ENCODE measurements around the gene DBF4B. TPM values are rescaled to one million over a fixed set of nuclear protein-coding genes. Genes with fewer than 3 reads are reported as not detected.

The DBF4B gene
- total and polyA plus RNA-seq, 2 of the 13 experiments (the other 11 are each of a cell fraction or from before 2014, with no cell fraction given): 11.7 to 13.2 TPM

DNA sequence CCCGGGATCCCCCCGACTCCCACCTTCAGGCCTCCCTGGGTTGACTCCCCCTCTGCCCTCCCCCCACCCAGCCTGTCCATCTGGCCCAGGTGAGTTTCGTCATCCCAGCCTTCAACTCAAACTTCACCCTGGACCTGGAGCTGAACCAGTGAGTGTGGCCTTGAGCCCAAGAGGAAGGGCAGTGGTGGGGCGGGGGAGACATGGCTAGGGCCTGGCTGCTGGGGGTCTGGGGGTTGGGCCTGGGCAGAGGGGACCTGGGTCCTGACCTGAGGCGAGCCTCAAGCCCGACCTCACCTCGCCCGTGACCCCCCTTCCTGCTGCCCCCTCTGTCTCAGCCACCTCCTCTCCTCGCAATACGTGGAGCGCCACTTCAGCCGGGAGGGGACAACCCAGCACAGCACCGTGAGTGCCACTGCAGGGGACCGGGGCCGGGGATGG is 61.2 kb downstream of the DBF4B start (continued):
- TF ChIP-seq, protein P1, sequence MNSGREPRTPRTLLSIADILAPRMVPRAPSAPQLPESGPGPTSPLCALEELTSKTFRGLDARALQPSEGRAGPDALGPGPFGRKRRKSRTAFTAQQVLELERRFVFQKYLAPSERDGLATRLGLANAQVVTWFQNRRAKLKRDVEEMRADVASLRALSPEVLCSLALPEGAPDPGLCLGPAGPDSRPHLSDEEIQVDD (CRISPR knock-in tag; IDR thresholded peaks at IDR 0.05; ENCODE audit: borderline replicate concordance): no peak
- no peak for TF ChIP-seq MIER3 (CRISPR knock-in tag; IDR thresholded peaks at IDR 0.05; ENCODE audit: borderline replicate concordance)
- TF ChIP-seq, protein P2, sequence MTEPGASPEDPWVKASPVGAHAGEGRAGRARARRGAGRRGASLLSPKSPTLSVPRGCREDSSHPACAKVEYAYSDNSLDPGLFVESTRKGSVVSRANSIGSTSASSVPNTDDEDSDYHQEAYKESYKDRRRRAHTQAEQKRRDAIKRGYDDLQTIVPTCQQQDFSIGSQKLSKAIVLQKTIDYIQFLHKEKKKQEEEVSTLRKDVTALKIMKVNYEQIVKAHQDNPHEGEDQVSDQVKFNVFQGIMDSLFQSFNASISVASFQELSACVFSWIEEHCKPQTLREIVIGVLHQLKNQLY (CRISPR knock-in tag; IDR thresholded peaks at IDR 0.05): no peak
- TF ChIP-seq, protein P3, sequence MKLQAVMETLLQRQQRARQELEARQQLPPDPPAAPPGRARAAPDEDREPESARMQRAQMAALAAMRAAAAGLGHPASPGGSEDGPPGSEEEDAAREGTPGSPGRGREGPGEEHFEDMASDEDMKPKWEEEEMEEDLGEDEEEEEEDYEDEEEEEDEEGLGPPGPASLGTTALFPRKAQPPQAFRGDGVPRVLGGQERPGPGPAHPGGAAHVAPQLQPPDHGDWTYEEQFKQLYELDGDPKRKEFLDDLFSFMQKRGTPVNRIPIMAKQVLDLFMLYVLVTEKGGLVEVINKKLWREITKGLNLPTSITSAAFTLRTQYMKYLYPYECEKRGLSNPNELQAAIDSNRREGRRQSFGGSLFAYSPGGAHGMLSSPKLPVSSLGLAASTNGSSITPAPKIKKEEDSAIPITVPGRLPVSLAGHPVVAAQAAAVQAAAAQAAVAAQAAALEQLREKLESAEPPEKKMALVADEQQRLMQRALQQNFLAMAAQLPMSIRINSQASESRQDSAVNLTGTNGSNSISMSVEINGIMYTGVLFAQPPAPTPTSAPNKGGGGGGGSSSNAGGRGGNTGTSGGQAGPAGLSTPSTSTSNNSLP (IDR thresholded peaks at IDR 0.05; ENCODE audit: low read depth, low read length): no peak
- no peak for TF ChIP-seq ZMYM2 (CRISPR knock-in tag; IDR thresholded peaks at IDR 0.05)
- TF ChIP-seq, protein P4, sequence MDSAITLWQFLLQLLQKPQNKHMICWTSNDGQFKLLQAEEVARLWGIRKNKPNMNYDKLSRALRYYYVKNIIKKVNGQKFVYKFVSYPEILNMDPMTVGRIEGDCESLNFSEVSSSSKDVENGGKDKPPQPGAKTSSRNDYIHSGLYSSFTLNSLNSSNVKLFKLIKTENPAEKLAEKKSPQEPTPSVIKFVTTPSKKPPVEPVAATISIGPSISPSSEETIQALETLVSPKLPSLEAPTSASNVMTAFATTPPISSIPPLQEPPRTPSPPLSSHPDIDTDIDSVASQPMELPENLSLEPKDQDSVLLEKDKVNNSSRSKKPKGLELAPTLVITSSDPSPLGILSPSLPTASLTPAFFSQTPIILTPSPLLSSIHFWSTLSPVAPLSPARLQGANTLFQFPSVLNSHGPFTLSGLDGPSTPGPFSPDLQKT (CRISPR knock-in tag; IDR thresholded peaks at IDR 0.05; ENCODE audit: borderline replicate concordance): no peak
- no peak for TF ChIP-seq KAT7 (CRISPR knock-in tag; IDR thresholded peaks at IDR 0.05; ENCODE audit: borderline replicate concordance)
- TF ChIP-seq MBNL3 (CRISPR knock-in tag; conservative IDR thresholded peaks at IDR 0.05): no peak
- no peak for TF ChIP-seq ZBTB21 (CRISPR knock-in tag; IDR thresholded peaks at IDR 0.05)
- TF ChIP-seq, protein P5, sequence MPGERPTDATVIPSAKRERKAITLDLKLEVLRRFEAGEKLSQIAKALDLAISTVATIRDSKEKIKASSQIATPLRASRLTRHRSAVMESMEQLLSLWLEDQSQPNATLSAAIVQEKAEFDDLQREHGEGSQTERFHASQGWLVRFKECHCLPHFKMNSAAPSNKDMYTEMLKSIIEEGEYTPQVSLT (CRISPR knock-in tag; IDR thresholded peaks at IDR 0.05; ENCODE audit: borderline replicate concordance, low read depth): no peak
- no peak for TF ChIP-seq ZNF772 (CRISPR knock-in tag; IDR thresholded peaks at IDR 0.05)
- TF ChIP-seq ZFP41 (CRISPR knock-in tag; IDR thresholded peaks at IDR 0.05; ENCODE audit: borderline replicate concordance): no peak
- no peak for TF ChIP-seq CCDC6 (CRISPR knock-in tag; IDR thresholded peaks at IDR 0.05)
- no peak for TF ChIP-seq MIER2 (CRISPR knock-in tag; IDR thresholded peaks at IDR 0.05)
- no peak for TF ChIP-seq ZFP36L1 (CRISPR knock-in tag; IDR thresholded peaks at IDR 0.05)
- TF ChIP-seq, protein P6, sequence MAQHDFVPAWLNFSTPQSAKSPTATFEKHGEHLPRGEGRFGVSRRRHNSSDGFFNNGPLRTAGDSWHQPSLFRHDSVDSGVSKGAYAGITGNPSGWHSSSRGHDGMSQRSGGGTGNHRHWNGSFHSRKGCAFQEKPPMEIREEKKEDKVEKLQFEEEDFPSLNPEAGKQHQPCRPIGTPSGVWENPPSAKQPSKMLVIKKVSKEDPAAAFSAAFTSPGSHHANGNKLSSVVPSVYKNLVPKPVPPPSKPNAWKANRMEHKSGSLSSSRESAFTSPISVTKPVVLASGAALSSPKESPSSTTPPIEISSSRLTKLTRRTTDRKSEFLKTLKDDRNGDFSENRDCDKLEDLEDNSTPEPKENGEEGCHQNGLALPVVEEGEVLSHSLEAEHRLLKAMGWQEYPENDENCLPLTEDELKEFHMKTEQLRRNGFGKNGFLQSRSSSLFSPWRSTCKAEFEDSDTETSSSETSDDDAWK (CRISPR knock-in tag; IDR thresholded peaks at IDR 0.05): no peak
- TF ChIP-seq, protein P7, sequence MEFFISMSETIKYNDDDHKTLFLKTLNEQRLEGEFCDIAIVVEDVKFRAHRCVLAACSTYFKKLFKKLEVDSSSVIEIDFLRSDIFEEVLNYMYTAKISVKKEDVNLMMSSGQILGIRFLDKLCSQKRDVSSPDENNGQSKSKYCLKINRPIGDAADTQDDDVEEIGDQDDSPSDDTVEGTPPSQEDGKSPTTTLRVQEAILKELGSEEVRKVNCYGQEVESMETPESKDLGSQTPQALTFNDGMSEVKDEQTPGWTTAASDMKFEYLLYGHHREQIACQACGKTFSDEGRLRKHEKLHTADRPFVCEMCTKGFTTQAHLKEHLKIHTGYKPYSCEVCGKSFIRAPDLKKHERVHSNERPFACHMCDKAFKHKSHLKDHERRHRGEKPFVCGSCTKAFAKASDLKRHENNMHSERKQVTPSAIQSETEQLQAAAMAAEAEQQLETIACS (CRISPR knock-in tag; IDR thresholded peaks at IDR 0.05): no peak
- no peak; the same call in 1 of the 2 replicates for TF ChIP-seq NFE2L1 (CRISPR knock-in tag; IDR thresholded peaks at IDR 0.05; ENCODE audit: borderline replicate concordance)
- no peak for TF ChIP-seq ZNF607 (CRISPR knock-in tag; IDR thresholded peaks at IDR 0.05; ENCODE audit: borderline replicate concordance)
- TF ChIP-seq, protein P8, sequence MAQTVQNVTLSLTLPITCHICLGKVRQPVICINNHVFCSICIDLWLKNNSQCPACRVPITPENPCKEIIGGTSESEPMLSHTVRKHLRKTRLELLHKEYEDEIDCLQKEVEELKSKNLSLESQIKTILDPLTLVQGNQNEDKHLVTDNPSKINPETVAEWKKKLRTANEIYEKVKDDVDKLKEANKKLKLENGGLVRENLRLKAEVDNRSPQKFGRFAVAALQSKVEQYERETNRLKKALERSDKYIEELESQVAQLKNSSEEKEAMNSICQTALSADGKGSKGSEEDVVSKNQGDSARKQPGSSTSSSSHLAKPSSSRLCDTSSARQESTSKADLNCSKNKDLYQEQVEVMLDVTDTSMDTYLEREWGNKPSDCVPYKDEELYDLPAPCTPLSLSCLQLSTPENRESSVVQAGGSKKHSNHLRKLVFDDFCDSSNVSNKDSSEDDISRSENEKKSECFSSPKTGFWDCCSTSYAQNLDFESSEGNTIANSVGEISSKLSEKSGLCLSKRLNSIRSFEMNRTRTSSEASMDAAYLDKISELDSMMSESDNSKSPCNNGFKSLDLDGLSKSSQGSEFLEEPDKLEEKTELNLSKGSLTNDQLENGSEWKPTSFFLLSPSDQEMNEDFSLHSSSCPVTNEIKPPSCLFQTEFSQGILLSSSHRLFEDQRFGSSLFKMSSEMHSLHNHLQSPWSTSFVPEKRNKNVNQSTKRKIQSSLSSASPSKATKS (CRISPR knock-in tag; IDR thresholded peaks at IDR 0.05): no peak
- TF ChIP-seq ZNF557 (CRISPR knock-in tag; IDR thresholded peaks at IDR 0.05): no peak
- no peak for TF ChIP-seq EZH2 (conservative IDR thresholded peaks at IDR 0.05; ENCODE audit: low read depth, low read length)

Measured in HepG2 (cell line).